ENCODE measurements around the gene EPAS1. TPM values are rescaled to one million over a fixed set of nuclear protein-coding genes. Genes with fewer than 3 reads are reported as not detected.

Gene EPAS1
- total RNA-seq, 1 donor: 45.6 TPM

DNA sequence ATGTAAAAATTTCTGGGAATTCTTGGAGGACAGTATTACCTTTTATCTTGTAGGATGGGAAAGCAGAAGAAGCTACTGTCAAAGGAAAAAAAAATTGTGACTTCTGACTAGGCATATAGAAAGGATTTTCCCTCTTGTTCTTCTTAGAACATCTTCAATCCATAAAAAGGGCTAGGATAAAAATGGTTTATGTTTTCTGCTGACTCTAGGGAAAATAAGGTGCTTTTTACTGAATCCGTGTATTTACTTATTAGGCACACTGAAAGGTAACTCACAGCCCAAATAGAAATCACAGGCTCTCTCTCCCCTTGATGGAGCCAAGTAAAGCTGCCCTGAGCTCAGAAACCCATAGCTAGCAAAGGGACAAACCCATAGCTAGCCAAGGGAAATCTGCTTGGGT is 74.6 kb downstream of the EPAS1 start:
- DNase-seq (ENCODE audit: low read depth): no peak
- TF ChIP-seq, protein P1, sequence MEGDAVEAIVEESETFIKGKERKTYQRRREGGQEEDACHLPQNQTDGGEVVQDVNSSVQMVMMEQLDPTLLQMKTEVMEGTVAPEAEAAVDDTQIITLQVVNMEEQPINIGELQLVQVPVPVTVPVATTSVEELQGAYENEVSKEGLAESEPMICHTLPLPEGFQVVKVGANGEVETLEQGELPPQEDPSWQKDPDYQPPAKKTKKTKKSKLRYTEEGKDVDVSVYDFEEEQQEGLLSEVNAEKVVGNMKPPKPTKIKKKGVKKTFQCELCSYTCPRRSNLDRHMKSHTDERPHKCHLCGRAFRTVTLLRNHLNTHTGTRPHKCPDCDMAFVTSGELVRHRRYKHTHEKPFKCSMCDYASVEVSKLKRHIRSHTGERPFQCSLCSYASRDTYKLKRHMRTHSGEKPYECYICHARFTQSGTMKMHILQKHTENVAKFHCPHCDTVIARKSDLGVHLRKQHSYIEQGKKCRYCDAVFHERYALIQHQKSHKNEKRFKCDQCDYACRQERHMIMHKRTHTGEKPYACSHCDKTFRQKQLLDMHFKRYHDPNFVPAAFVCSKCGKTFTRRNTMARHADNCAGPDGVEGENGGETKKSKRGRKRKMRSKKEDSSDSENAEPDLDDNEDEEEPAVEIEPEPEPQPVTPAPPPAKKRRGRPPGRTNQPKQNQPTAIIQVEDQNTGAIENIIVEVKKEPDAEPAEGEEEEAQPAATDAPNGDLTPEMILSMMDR (IDR thresholded peaks at IDR 0.05; ENCODE audit: insufficient read depth, low read length): no peak
- no peak overlapping the region for H3K4me3 ChIP-seq (ENCODE audit: low read depth, low read length)

DNA sequence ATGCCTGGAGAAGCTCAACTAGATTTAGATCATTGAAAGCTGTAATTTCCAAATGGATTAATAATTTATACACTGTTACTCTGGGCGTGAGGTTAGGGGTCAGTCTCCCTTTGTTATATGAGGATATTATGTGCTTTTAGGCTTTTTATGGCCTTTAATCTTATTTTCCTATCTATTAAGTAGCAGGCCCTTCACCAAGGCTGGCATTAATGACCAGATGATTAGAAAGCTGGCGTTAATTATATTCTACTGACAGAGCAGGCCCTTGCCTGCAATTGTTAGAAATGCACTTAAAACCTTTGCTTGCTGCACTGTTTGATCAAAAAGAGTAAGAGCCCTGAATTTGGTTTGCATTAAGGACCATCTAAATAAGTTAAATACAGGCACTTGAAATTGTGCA is 75.3 kb downstream of the EPAS1 start:
- H3K4me3 ChIP-seq (ENCODE audit: low read depth, low read length): no peak overlapping the region
- no peak for DNase-seq (ENCODE audit: low read depth)
- TF ChIP-seq, protein P1 (IDR thresholded peaks at IDR 0.05; ENCODE audit: insufficient read depth, low read length): no peak

DNA sequence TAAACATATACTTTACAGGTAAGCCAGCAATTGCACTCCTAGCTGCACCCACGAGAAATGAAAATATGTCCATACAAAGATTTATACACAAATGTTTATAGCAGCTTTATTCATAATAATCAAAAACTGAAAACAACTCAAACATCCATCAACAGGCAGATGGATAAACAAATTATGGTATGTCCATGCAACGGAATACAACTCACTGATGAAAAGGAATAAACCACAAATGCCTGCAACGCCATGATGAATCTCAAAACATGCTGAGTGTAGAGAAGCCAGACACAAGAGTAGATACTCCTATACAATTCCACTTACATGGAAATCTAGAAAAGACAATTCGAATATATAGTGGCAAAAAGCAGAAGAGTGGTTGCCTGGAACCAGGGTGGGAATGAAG is 76.0 kb downstream of the EPAS1 start:
- TF ChIP-seq, protein P1 (IDR thresholded peaks at IDR 0.05; ENCODE audit: insufficient read depth, low read length): no peak
- H3K4me3 ChIP-seq (ENCODE audit: low read depth, low read length): no peak overlapping the region
- no peak for DNase-seq (ENCODE audit: low read depth)

DNA sequence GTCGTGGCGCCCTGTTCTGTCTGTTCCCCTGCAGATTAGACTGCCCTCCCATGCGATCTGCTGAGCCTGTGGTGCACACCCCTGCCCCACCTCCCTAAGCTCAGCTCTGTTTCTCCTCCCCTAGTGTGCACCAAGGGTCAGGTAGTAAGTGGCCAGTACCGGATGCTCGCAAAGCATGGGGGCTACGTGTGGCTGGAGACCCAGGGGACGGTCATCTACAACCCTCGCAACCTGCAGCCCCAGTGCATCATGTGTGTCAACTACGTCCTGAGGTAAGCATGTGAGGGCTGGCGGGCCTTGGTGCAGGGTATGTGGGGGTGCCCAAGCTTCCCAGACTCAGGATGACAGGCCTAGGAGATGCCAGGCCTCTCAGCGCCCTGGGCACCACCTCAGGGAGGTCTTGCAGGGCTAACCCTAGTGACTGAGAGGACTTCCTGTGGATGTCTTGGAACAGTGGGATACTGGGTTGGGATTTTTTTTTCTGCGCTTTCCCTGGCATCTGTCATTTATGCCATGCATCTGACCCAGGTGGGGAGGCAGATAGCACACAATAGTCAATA is 78.4 kb downstream of the EPAS1 start:
- no peak for DNase-seq (ENCODE audit: low read depth)
- TF ChIP-seq, protein P1 (IDR thresholded peaks at IDR 0.05; ENCODE audit: insufficient read depth, low read length): no peak
- H3K4me3 ChIP-seq (ENCODE audit: low read depth, low read length): no peak overlapping the region

DNA sequence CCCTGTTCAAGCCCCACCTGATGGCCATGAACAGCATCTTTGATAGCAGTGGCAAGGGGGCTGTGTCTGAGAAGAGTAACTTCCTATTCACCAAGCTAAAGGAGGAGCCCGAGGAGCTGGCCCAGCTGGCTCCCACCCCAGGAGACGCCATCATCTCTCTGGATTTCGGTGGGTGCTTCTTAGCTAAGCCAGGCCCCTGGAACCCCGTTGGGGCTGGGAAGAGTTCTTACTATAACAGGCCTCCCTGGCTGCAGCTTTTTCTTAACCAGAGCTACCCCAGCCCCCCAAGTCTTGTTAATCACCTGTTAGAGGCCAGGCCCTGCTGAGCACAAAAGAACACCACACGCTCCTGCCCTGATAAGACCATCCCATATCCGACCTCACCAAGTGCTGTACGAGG is 79.4 kb downstream of the EPAS1 start:
- no peak for DNase-seq (ENCODE audit: low read depth)
- TF ChIP-seq, protein P1 (IDR thresholded peaks at IDR 0.05; ENCODE audit: insufficient read depth, low read length): no peak

DNA sequence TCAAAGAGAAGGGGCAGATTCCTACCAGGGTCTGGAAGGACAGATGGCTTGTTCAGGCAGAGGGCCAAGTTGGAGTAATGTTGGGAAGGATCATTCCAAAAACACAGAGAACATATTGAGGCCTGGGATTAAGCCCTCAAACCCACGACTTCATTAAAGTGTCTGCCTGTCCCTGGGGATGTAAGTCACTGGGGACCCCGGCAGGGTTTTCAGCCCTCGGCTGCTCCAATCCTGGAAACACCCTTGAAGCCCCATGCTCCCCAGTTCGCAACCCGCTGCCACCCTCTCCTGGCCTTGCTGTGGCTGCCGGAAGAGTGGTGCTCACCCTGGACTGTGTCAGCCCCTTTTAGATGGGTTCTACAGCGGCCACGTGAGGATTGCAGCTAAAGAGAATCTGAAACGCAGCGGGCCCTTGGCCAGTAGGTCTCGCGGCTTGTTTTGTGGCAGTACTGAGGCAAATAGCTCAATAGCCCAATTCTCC is 79.9 kb downstream of the EPAS1 start:
- DNase-seq (ENCODE audit: low read depth): no peak
- H3K4me3 ChIP-seq (ENCODE audit: low read depth, low read length): no peak overlapping the region
- TF ChIP-seq, protein P1 (IDR thresholded peaks at IDR 0.05; ENCODE audit: insufficient read depth, low read length): no peak

More for the DNA sequence above, 79.4 kb downstream of the EPAS1 start:
- H3K4me3 ChIP-seq (ENCODE audit: low read depth, low read length): no peak overlapping the region

Data from fibroblast of the aortic adventitia (primary cell).